ENCODE measurements around the gene BST1.

Gene BST1

GRCh38 chr4:15707363-15707715 is 4.5 kb downstream of the BST1 start:
- TF ChIP-seq, protein P1, sequence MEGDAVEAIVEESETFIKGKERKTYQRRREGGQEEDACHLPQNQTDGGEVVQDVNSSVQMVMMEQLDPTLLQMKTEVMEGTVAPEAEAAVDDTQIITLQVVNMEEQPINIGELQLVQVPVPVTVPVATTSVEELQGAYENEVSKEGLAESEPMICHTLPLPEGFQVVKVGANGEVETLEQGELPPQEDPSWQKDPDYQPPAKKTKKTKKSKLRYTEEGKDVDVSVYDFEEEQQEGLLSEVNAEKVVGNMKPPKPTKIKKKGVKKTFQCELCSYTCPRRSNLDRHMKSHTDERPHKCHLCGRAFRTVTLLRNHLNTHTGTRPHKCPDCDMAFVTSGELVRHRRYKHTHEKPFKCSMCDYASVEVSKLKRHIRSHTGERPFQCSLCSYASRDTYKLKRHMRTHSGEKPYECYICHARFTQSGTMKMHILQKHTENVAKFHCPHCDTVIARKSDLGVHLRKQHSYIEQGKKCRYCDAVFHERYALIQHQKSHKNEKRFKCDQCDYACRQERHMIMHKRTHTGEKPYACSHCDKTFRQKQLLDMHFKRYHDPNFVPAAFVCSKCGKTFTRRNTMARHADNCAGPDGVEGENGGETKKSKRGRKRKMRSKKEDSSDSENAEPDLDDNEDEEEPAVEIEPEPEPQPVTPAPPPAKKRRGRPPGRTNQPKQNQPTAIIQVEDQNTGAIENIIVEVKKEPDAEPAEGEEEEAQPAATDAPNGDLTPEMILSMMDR (conservative IDR thresholded peaks at IDR 0.05; ENCODE audit: low read depth, low read length) = no peak
- no peak overlapping the region for H3K4me3 ChIP-seq (ENCODE audit: low read length)
- DNase-seq (ENCODE audit: low read depth) = no peak

GRCh38 chr4:15711762-15712161 is 8.9 kb downstream of the BST1 start:
- no peak overlapping the region for H3K4me3 ChIP-seq (ENCODE audit: low read length)
- TF ChIP-seq, protein P1 (conservative IDR thresholded peaks at IDR 0.05; ENCODE audit: low read depth, low read length) = no peak
- no peak for DNase-seq (ENCODE audit: low read depth)

DNA sequence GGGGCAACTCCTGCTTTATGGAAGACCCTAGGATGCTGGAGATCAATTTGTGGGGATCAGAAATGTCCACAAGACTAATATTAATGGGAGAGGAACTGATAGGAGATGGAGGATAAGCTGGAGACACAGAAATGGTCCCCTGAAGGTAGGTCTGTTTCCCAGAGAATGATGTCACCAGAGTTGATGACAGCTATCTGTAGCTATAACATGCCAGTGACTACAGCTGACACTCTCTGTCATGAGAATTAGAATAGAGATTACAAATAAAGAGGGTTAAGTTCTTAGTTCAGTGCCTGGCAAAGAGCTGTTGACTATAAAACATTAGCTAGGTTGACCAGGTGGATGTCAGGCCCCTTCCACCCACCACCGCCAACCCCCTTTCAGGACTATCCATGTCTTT is 9.3 kb downstream of the BST1 start:
- TF ChIP-seq, protein P1 (conservative IDR thresholded peaks at IDR 0.05; ENCODE audit: low read depth, low read length) = no peak
- H3K4me3 ChIP-seq (ENCODE audit: low read length) = no peak overlapping the region
- DNase-seq (ENCODE audit: low read depth) = no peak

DNA sequence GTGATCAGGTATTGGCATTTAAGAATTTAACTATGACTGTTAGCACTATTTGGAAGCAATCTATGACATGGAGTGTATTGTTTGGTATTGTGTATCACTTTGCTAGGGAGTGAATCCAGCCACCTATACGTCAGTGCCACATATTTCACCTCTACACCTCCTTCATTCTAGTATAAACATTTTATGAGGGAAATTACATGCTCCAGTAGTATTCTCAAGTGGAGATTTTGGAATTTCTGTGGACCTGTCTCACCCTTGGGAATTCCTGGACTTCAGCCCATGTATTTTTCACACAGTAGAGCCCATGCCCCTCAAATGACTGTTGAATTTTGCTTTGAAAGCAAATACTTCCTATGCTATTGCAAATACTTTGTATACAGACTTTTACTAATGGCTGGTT is 11.3 kb downstream of the BST1 start:
- DNase-seq (ENCODE audit: low read depth) = no peak
- H3K4me3 ChIP-seq (ENCODE audit: low read length) = no peak overlapping the region
- TF ChIP-seq, protein P1 (conservative IDR thresholded peaks at IDR 0.05; ENCODE audit: low read depth, low read length) = no peak

GRCh38 chr4:15714646-15715435 is 12.0 kb downstream of the BST1 start:
- no peak overlapping the region for H3K4me3 ChIP-seq (ENCODE audit: low read length)
- TF ChIP-seq, protein P1 (conservative IDR thresholded peaks at IDR 0.05; ENCODE audit: low read depth, low read length) = no peak
- DNase-seq (ENCODE audit: low read depth) = no peak

DNA sequence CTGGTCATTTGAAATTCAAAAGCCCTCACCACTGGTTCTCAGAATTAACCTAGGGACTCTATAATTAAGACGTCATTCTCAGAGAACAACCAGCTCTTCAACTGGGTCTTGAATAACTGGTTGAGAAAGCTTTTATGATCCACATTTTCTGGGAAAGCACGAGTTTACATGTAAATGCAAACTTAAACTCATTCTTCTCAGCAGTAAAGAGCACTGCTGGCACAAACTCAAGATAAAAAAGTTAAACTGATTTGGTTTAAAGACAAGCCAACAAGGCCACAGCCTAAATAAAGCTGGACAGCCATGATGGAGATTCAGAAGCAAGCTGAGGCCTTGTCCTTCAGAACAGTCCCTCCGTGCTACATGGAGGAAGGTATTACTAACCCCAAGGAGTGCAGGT is 13.2 kb downstream of the BST1 start:
- TF ChIP-seq, protein P1 (conservative IDR thresholded peaks at IDR 0.05; ENCODE audit: low read depth, low read length) = no peak
- H3K4me3 ChIP-seq (ENCODE audit: low read length) = no peak overlapping the region
- no peak for DNase-seq (ENCODE audit: low read depth)

DNA sequence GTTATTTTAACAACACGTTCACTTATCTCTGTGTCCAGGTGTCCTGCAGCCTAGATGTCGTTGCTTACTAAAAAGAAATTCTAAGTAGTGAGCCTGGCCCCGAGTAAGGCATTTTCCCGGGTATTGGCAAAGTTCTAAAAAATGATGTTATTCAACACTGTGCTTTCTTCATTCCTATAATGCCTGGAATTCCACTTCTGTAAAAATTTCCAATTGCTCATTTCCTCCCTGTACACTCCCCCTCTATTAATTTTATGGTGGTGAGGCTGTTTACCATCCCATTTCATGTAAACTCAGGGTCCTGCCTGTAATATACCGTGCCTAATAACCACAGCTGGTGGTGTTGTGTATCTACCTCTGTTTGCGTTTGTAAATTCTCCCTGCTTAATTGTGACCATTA is 14.2 kb downstream of the BST1 start:
- no peak overlapping the region for H3K4me3 ChIP-seq (ENCODE audit: low read length)
- TF ChIP-seq, protein P1 (conservative IDR thresholded peaks at IDR 0.05; ENCODE audit: low read depth, low read length) = no peak
- DNase-seq (ENCODE audit: low read depth) = no peak
